Mesenchymal stem cell (in vitro differentiated cells and primary cell): Measurements from ENCODE around the gene PARD3.

ENCODE experiments used
- DNase-seq: peaks from one replicate; pipeline ENCODE4 v3.0.0-alpha.2; 2013
- H2AFZ ChIP-seq: one replicate; pipeline ENCODE4 v1.6.1; 2013; ENCODE audit warnings: low read depth, mild to moderate bottlenecking, control low read depth, inconsistent platforms, low read length, moderate library complexity
- H2AK5ac ChIP-seq: 2 replicates; pipeline ENCODE4 v1.6.1; 2013; ENCODE audit warnings: low read length, moderate library complexity, mild to moderate bottlenecking, inconsistent platforms; ENCODE audit not compliant: severe bottlenecking
- H2BK120ac ChIP-seq: one replicate; pipeline ENCODE4 v1.6.1; 2013; ENCODE audit warnings: low read depth, mild to moderate bottlenecking, inconsistent platforms, low read length, moderate library complexity
- H2BK12ac ChIP-seq, 2 experiments: one replicate each; pipeline ENCODE4 v1.6.1; 2013; ENCODE audit warnings: inconsistent platforms in 2 of 2, low read length in 2 of 2, mild to moderate bottlenecking in 2 of 2, moderate library complexity in 2 of 2, control low read depth in 1 of 2
- H2BK15ac ChIP-seq: one replicate; pipeline ENCODE4 v1.6.1; 2013; ENCODE audit warnings: mild to moderate bottlenecking, low read depth, inconsistent platforms; ENCODE audit not compliant: poor library complexity, severe bottlenecking
- H2BK5ac ChIP-seq: 2 replicates; pipeline ENCODE4 v1.6.1; 2013; ENCODE audit warnings: low read depth, mild to moderate bottlenecking, low read length, control low read depth, inconsistent platforms; ENCODE audit not compliant: poor library complexity, severe bottlenecking
- H3K14ac ChIP-seq, 2 experiments: one replicate each; pipeline ENCODE4 v1.6.1; 2013; ENCODE audit warnings: inconsistent platforms in 2 of 2, low read length in 2 of 2, control low read depth in 1 of 2, mild to moderate bottlenecking in 1 of 2, moderate library complexity in 1 of 2
- H3K18ac ChIP-seq, 2 experiments: one replicate each; pipeline ENCODE4 v1.6.1; 2013; ENCODE audit warnings: inconsistent platforms in 2 of 2, low read length in 2 of 2, control low read depth in 1 of 2, low read depth in 1 of 2, mild to moderate bottlenecking in 1 of 2
- H3K23ac ChIP-seq, 2 experiments: one replicate each; pipeline ENCODE4 v1.6.1; 2013; ENCODE audit warnings: inconsistent platforms in 2 of 2, low read length in 2 of 2, mild to moderate bottlenecking in 2 of 2, moderate library complexity in 2 of 2, control low read depth in 1 of 2
- H3K27ac ChIP-seq: 2 replicates; pipeline ENCODE4 v1.5.1; 2013; ENCODE audit warnings: mild to moderate bottlenecking, moderate library complexity, low read length, control low read depth, inconsistent platforms; ENCODE audit not compliant: poor library complexity, severe bottlenecking
- H3K27me3 ChIP-seq, 2 experiments: 2 replicates each; pipeline versions ENCODE4 v1.6.1 to v1.7.0; 2013; ENCODE audit warnings: low read length in 2 of 2, mild to moderate bottlenecking in 2 of 2, moderate library complexity in 2 of 2, control low read depth in 1 of 2, inconsistent platforms in 1 of 2; ENCODE audit not compliant: control insufficient read depth in 1 of 2, insufficient read depth in 1 of 2
- H3K36me3 ChIP-seq, 2 experiments: 2 replicates each; pipeline versions ENCODE4 v1.6.1 to v1.7.0; 2013; ENCODE audit warnings: low read length in 2 of 2, control low read depth in 1 of 2, inconsistent platforms in 1 of 2, low read depth in 1 of 2, mild to moderate bottlenecking in 1 of 2; ENCODE audit not compliant: insufficient read depth in 2 of 2, control insufficient read depth in 1 of 2
- H3K4ac ChIP-seq, 2 experiments: one replicate each; pipeline ENCODE4 v1.6.1; 2013; ENCODE audit warnings: inconsistent platforms in 2 of 2, low read length in 2 of 2, mild to moderate bottlenecking in 2 of 2, moderate library complexity in 2 of 2, control low read depth in 1 of 2, low read depth in 1 of 2
- H3K4me1 ChIP-seq: 2 replicates; pipeline ENCODE4 v1.6.1; 2013; ENCODE audit warnings: low read depth, low read length, control low read depth; ENCODE audit not compliant: control insufficient read depth, insufficient read depth
- H3K4me2 ChIP-seq: 2 replicates; pipeline ENCODE4 v1.6.1; 2013; ENCODE audit warnings: low read length, mild to moderate bottlenecking, inconsistent platforms; ENCODE audit not compliant: poor library complexity, severe bottlenecking
- H3K4me3 ChIP-seq, 2 experiments: 2 replicates each; pipeline versions ENCODE4 v1.5.1 to v1.7.0; 2013; ENCODE audit warnings: low read length in 2 of 2, mild to moderate bottlenecking in 2 of 2, control low read depth in 1 of 2, low read depth in 1 of 2; ENCODE audit not compliant: insufficient read depth in 1 of 2
- H3K79me1 ChIP-seq: replicated peaks from 2 replicates; pipeline ENCODE4 v1.6.1; 2013; ENCODE audit warnings: mild to moderate bottlenecking, control low read depth, low read length, inconsistent platforms; ENCODE audit not compliant: poor library complexity, severe bottlenecking
- H3K9ac ChIP-seq: 2 replicates; pipeline ENCODE4 v1.7.0; 2013; ENCODE audit warnings: mild to moderate bottlenecking, low read length, moderate library complexity
- H3K9me3 ChIP-seq: 2 replicates; pipeline ENCODE4 v1.7.0; 2013; ENCODE audit warnings: mild to moderate bottlenecking, low read length; ENCODE audit not compliant: control insufficient read depth
- H4K8ac ChIP-seq: one replicate; pipeline ENCODE4 v1.6.1; 2013; ENCODE audit warnings: inconsistent platforms, mild to moderate bottlenecking, low read length, moderate library complexity
- H4K91ac ChIP-seq: one replicate; pipeline ENCODE4 v1.6.1; 2013; ENCODE audit warnings: mild to moderate bottlenecking, low read length, inconsistent platforms
- WGBS: methylation state at CpG from one replicate; pipeline ENCODE4 v1.1.7; 2013; ENCODE audit warnings: mixed read lengths; 5-methylcytosine and 5-hydroxymethylcytosine counted together

PARD3 gene

GRCh38 chr10:34729619-34730018, 85.5 kb downstream of the PARD3 start:
- no peaks in the 10 kb centered on the region for H3K9me3 ChIP-seq
- H3K4ac ChIP-seq, result no peak overlapping the region
- H2BK12ac ChIP-seq, result no peak overlapping the region
- H2BK5ac ChIP-seq, result no peak overlapping the region
- H3K79me1 ChIP-seq, result no peaks in the 10 kb centered on the region
- no peak overlapping the region for H3K4me3 ChIP-seq
- H2BK120ac ChIP-seq, result no peak overlapping the region
- no CpG with 5 or more reads among the region's 5 CpGs for WGBS
- no peaks in the 10 kb centered on the region for H3K36me3 ChIP-seq
- H3K4me1 ChIP-seq, result peaks cover 23% of the 10 kb centered on the region
- H4K8ac ChIP-seq, result no peak overlapping the region
- H2BK15ac ChIP-seq, result no peak overlapping the region
- H3K23ac ChIP-seq, result no peak overlapping the region
- no peaks in the 10 kb centered on the region for H3K27me3 ChIP-seq
- peak overlapping the region in 1 of 2 experiments; percentile 60 for H3K14ac ChIP-seq
- peak overlapping the region; percentile 23 for H3K9ac ChIP-seq
- H2AK5ac ChIP-seq, result peak overlapping the region; percentile 65
- H2AFZ ChIP-seq, result no peak overlapping the region
- no peak overlapping the region for H4K91ac ChIP-seq
- DNase-seq, result no peak
- no peak overlapping the region for H3K18ac ChIP-seq
- H3K4me2 ChIP-seq, result no peak overlapping the region
- H3K27ac ChIP-seq, result no peak overlapping the region

- Histone ChIP-seq H3K36me3 (no peaks in the 10 kb centered on the region), H3K9me3 (no peaks in the 10 kb centered on the region), H3K23ac (no peak overlapping the region), H2BK5ac (no peak overlapping the region), H4K8ac (no peak overlapping the region), H3K4me2 (no peak overlapping the region), H2AK5ac (no peak overlapping the region), H3K18ac (no peak overlapping the region), H2BK12ac (no peak overlapping the region), H3K14ac (no peak overlapping the region), H2BK120ac (no peak overlapping the region), H2AFZ (no peak overlapping the region), H3K4ac (no peak overlapping the region), H3K27me3 (no peaks in the 10 kb centered on the region), H3K27ac (no peak overlapping the region), H3K4me1 (peaks cover 24% of the 10 kb centered on the region), H3K4me3 (no peak overlapping the region), H4K91ac (no peak overlapping the region), H3K9ac (no peak overlapping the region), H3K79me1 (no peaks in the 10 kb centered on the region), H2BK15ac (no peak overlapping the region)
- WGBS, result 71% methylated on average over 1 of the region's 1 CpG
- DNase-seq, result peak; percentile 26
Observed at GRCh38 chr10:34728361-34728760, 86.7 kb downstream of the PARD3 start.

GRCh38 chr10:34727595-34728033, 87.5 kb downstream of the PARD3 start:
- Histone ChIP-seq H3K4me2 (no peak overlapping the region), H3K14ac (no peak overlapping the region), H3K27me3 (no peaks in the 10 kb centered on the region), H2AK5ac (no peak overlapping the region), H3K4me3 (no peak overlapping the region), H3K27ac (no peak overlapping the region), H3K9me3 (no peaks in the 10 kb centered on the region), H2BK5ac (no peak overlapping the region), H4K91ac (no peak overlapping the region), H3K4me1 (peaks cover 21% of the 10 kb centered on the region), H3K9ac (no peak overlapping the region), H2AFZ (no peak overlapping the region), H4K8ac (no peak overlapping the region), H3K23ac (no peak overlapping the region), H3K18ac (no peak overlapping the region), H3K79me1 (no peaks in the 10 kb centered on the region), H3K36me3 (no peaks in the 10 kb centered on the region), H3K4ac (no peak overlapping the region), H2BK15ac (no peak overlapping the region), H2BK12ac (no peak overlapping the region), H2BK120ac (no peak overlapping the region)
- WGBS, result 84% methylated on average over 7 of the region's 9 CpGs
- peak; percentile 21 for DNase-seq

GRCh38 chr10:34726862-34727261, 88.2 kb downstream of the PARD3 start:
- no peak for DNase-seq
- Histone ChIP-seq H2BK12ac (peak overlapping the region in 1 of 2 experiments; percentile 15), H3K9ac (no peak overlapping the region), H3K27me3 (no peaks in the 10 kb centered on the region), H3K4ac (no peak overlapping the region), H2AK5ac (peak overlapping the region; percentile 5), H3K4me3 (no peak overlapping the region), H3K27ac (no peak overlapping the region), H4K8ac (no peak overlapping the region), H3K4me1 (peaks cover 22% of the 10 kb centered on the region), H4K91ac (no peak overlapping the region), H3K23ac (no peak overlapping the region), H3K79me1 (no peaks in the 10 kb centered on the region), H3K9me3 (no peaks in the 10 kb centered on the region), H2BK5ac (no peak overlapping the region), H3K14ac (peak overlapping the region in 1 of 2 experiments; percentile 87), H2BK15ac (no peak overlapping the region), H3K36me3 (no peaks in the 10 kb centered on the region), H2AFZ (no peak overlapping the region), H2BK120ac (no peak overlapping the region), H3K18ac (no peak overlapping the region), H3K4me2 (no peak overlapping the region)
